HG02588 (cell line): ENCODE measurements around the gene FARS2.

Source experiments
- ATAC-seq: cut with Tn5 transposase; IDR thresholded peaks from one replicate; pipeline ENCODE4 v1.9.1; 2021; ENCODE audit warnings: mild to moderate bottlenecking, moderate library complexity; ENCODE audit not compliant: unreplicated experiment

Gene FARS2

GRCh38 chr6:5524110-5524509 lies 262.8 kb downstream of the FARS2 start:
- no peak for ATAC-seq

- no peak for ATAC-seq
Observed at GRCh38 chr6:5525209-5525608, 263.9 kb downstream of the FARS2 start.

- no peak for ATAC-seq
Observed at GRCh38 chr6:5529015-5529414, 267.7 kb downstream of the FARS2 start.

GRCh38 chr6:5529733-5530132 lies 268.4 kb downstream of the FARS2 start:
- no peak for ATAC-seq

- ATAC-seq = no peak
Observed at GRCh38 chr6:5531161-5531560, 269.8 kb downstream of the FARS2 start.

- ATAC-seq = no peak
Observed at GRCh38 chr6:5531853-5532375, 270.6 kb downstream of the FARS2 start.

GRCh38 chr6:5532941-5533340 lies 271.6 kb downstream of the FARS2 start:
- ATAC-seq = no peak

- ATAC-seq = no peak
Observed at GRCh38 chr6:5534643-5535042, 273.3 kb downstream of the FARS2 start.

- ATAC-seq = no peak
Observed at GRCh38 chr6:5536644-5537043, 275.3 kb downstream of the FARS2 start.

GRCh38 chr6:5537132-5537531 lies 275.8 kb downstream of the FARS2 start:
- no peak for ATAC-seq

GRCh38 chr6:5537967-5538366 lies 276.7 kb downstream of the FARS2 start:
- ATAC-seq = no peak

GRCh38 chr6:5540370-5540769 lies 279.1 kb downstream of the FARS2 start:
- no peak for ATAC-seq

GRCh38 chr6:5541025-5541424 lies 279.7 kb downstream of the FARS2 start:
- ATAC-seq = no peak

- ATAC-seq = no peak
Observed at GRCh38 chr6:5541751-5542432, 280.6 kb downstream of the FARS2 start.

- ATAC-seq = no peak
Observed at GRCh38 chr6:5547556-5547955, 286.2 kb downstream of the FARS2 start.

GRCh38 chr6:5550631-5551030 lies 289.3 kb downstream of the FARS2 start:
- no peak for ATAC-seq

GRCh38 chr6:5552243-5552642 lies 290.9 kb downstream of the FARS2 start:
- ATAC-seq = no peak

GRCh38 chr6:5553767-5554166 lies 292.5 kb downstream of the FARS2 start:
- no peak for ATAC-seq

GRCh38 chr6:5554226-5554625 lies 292.9 kb downstream of the FARS2 start:
- ATAC-seq = no peak

- no peak for ATAC-seq
Observed at GRCh38 chr6:5556011-5556410, 294.7 kb downstream of the FARS2 start.

GRCh38 chr6:5557506-5557905 lies 296.2 kb downstream of the FARS2 start:
- ATAC-seq = no peak

- no peak for ATAC-seq
Observed at GRCh38 chr6:5559651-5560050, 298.3 kb downstream of the FARS2 start.

- ATAC-seq = no peak
Observed at GRCh38 chr6:5562277-5562676, 301.0 kb downstream of the FARS2 start.
